ENCODE results near the gene KIAA0753. TPM values are rescaled to one million over a fixed set of nuclear protein-coding genes. Genes with fewer than 3 reads are reported as not detected.

The KIAA0753 gene
- total RNA-seq, 4 donors from 2014 or later = 14.7 to 36.3 (median 23.3) TPM

- Histone ChIP-seq H3K9me3 (no peaks in the 10 kb centered on the region), H3K36me3 (peaks cover 0 to 29% (median 0%) of the 10 kb centered on the region in 3 donors), H3K4me1 (peaks cover 0 to 13% (median 5%) of the 10 kb centered on the region in 4 donors), H3K4me3 (no peak overlapping the region), H3K27me3 (no peaks in the 10 kb centered on the region), H3K27ac (no peak overlapping the region)
- TF ChIP-seq CTCF (IDR thresholded peaks at IDR 0.05) (no peak), POLR2A (IDR thresholded peaks at IDR 0.05) (no peak)
- no peak for DNase-seq
Observed at GRCh38 chr17:6578491-6578890, 62.0 kb downstream of the KIAA0753 start.

- no peak overlapping the region for H3K4me3 ChIP-seq
- peaks cover 0 to 25% (median 0%) of the 10 kb centered on the region in 3 donors for H3K36me3 ChIP-seq
- no peaks in the 10 kb centered on the region for H3K9me3 ChIP-seq
- H3K27me3 ChIP-seq = no peaks in the 10 kb centered on the region
- peaks cover 0 to 13% (median 5%) of the 10 kb centered on the region in 4 donors for H3K4me1 ChIP-seq
- peak in 1 of 3 donors; percentile 58 for DNase-seq
- H3K27ac ChIP-seq = no peak overlapping the region
- TF ChIP-seq CTCF (IDR thresholded peaks at IDR 0.05) (no peak), POLR2A (IDR thresholded peaks at IDR 0.05) (no peak)
Observed at GRCh38 chr17:6577686-6578263, 62.7 kb downstream of the KIAA0753 start.

- no peak overlapping the region for H3K27ac ChIP-seq
- H3K27me3 ChIP-seq = no peaks in the 10 kb centered on the region
- H3K4me3 ChIP-seq = no peak overlapping the region
- peaks cover 0 to 13% (median 5%) of the 10 kb centered on the region in 4 donors for H3K4me1 ChIP-seq
- H3K9me3 ChIP-seq = no peaks in the 10 kb centered on the region
- no peak for DNase-seq
- TF ChIP-seq CTCF (IDR thresholded peaks at IDR 0.05) (no peak), POLR2A (IDR thresholded peaks at IDR 0.05) (no peak)
- peaks cover 0 to 16% (median 0%) of the 10 kb centered on the region in 3 donors for H3K36me3 ChIP-seq
Observed at GRCh38 chr17:6576038-6576785, 64.3 kb downstream of the KIAA0753 start.

GRCh38 chr17:6575596-6575988 lies 64.9 kb downstream of the KIAA0753 start:
- TF ChIP-seq CTCF (IDR thresholded peaks at IDR 0.05) (no peak), POLR2A (IDR thresholded peaks at IDR 0.05) (no peak)
- H3K4me3 ChIP-seq = no peak overlapping the region
- H3K36me3 ChIP-seq = peaks cover 0 to 16% (median 0%) of the 10 kb centered on the region in 3 donors
- peaks cover 0 to 13% (median 5%) of the 10 kb centered on the region in 4 donors for H3K4me1 ChIP-seq
- H3K27me3 ChIP-seq = no peaks in the 10 kb centered on the region
- H3K9me3 ChIP-seq = no peaks in the 10 kb centered on the region
- H3K27ac ChIP-seq = peak overlapping the region in 1 of 4 donors; percentile 6
- DNase-seq = no peak

- no peaks in the 10 kb centered on the region for H3K27me3 ChIP-seq
- peak overlapping the region in 2 of 4 donors; percentile 6 to 9 for H3K27ac ChIP-seq
- no peak overlapping the region for H3K4me3 ChIP-seq
- H3K36me3 ChIP-seq = peaks cover 0 to 16% (median 0%) of the 10 kb centered on the region in 3 donors
- TF ChIP-seq CTCF (IDR thresholded peaks at IDR 0.05) = no peak
- no peak for TF ChIP-seq POLR2A (IDR thresholded peaks at IDR 0.05)
- H3K9me3 ChIP-seq = no peaks in the 10 kb centered on the region
- peaks cover 0 to 13% (median 5%) of the 10 kb centered on the region in 4 donors for H3K4me1 ChIP-seq
- peak in 2 of 3 donors; percentile 69 to 77 for DNase-seq
Observed at GRCh38 chr17:6574687-6575595, 65.6 kb downstream of the KIAA0753 start.

Measured in Peyer's patch (tissue), 4 donors.